ENCODE measurements around the gene RAD51AP1. TPM values are rescaled to one million over a fixed set of nuclear protein-coding genes. Genes with fewer than 3 reads are reported as not detected.

RAD51AP1 gene
- total and polyA plus RNA-seq, 2 donors (not counting 3 experiments of a cell fraction or from before 2014, with no cell fraction given), result 9.0 to 23.1 TPM

- H3K79me2 ChIP-seq (ENCODE audit: control insufficient read depth, insufficient read depth, low read length), result no peaks in the 10 kb centered on the region
- no peak overlapping the region for H3K4me3 ChIP-seq (replicated peaks in 1 of 3; ENCODE audit: insufficient read depth in 1 of 3, low read depth in 1 of 3, low read length in 3 of 3)
- H3K27me3 ChIP-seq (ENCODE audit: control insufficient read depth in 2 of 2, insufficient read depth in 2 of 2, low read length in 2 of 2), result no peaks in the 10 kb centered on the region
- ChIA-PET POLR2A (no interaction called here), CTCF (no interaction called here)
- H3K9me1 ChIP-seq (replicated peaks; ENCODE audit: control insufficient read depth, extremely low read depth, insufficient read depth, low read length), result no peaks in the 10 kb centered on the region
- no peak overlapping the region for H2AFZ ChIP-seq (ENCODE audit: low read depth, low read length)
- dilution Hi-C loops (cut with MboI; ENCODE audit: extremely low pct_ligation_motif_present, low sequenced_read_pairs), result no loop called here
- peaks cover 2 to 5% of the 10 kb centered on the region in 2 experiments for H3K36me3 ChIP-seq (ENCODE audit: control insufficient read depth in 2 of 2, extremely low read depth in 1 of 2, insufficient read depth in 2 of 2, low read length in 2 of 2)
- H3K9ac ChIP-seq (replicated peaks; ENCODE audit: extremely low read depth, insufficient read depth, low read length), result no peak overlapping the region
- BruUV-seq (replicated peaks), result no TSS peak
- no peak overlapping the region for H3K27ac ChIP-seq (ENCODE audit: insufficient read depth, low read depth, low read length)
- TF ChIP-seq MYC (IDR thresholded peaks at IDR 0.05; ENCODE audit: low read depth, low read length) (no peak), POLR2AphosphoS5 (IDR thresholded peaks at IDR 0.05; ENCODE audit: insufficient read depth, low read depth, low read length) (no peak), CTCF (IDR thresholded peaks at IDR 0.05; ENCODE audit: extremely low read depth in 1 of 2, insufficient read depth in 1 of 2, low read depth in 1 of 2, low read length in 2 of 2) (no peak), FOS (IDR thresholded peaks at IDR 0.05; ENCODE audit: borderline replicate concordance, insufficient read depth, low read length) (no peak), GATA2 (IDR thresholded peaks at IDR 0.05; ENCODE audit: insufficient read depth, insufficient read length, low read depth, low read length) (no peak), EZH2 (IDR thresholded peaks at IDR 0.05; ENCODE audit: borderline replicate concordance, low read depth, low read length, severe bottlenecking) (no peak)
- intact Hi-C loops (cut with micrococcal nuclease), result no loop called here
- H4K20me1 ChIP-seq (replicated peaks; ENCODE audit: control insufficient read depth, extremely low read depth, insufficient read depth, low read length), result no peaks in the 10 kb centered on the region
- no peaks in the 10 kb centered on the region for H3K4me1 ChIP-seq (ENCODE audit: control insufficient read depth, extremely low read depth, insufficient read depth, low read length)
- FAIRE-seq, result no peak
- H3K9me3 ChIP-seq (replicated peaks; ENCODE audit: control insufficient read depth, insufficient read depth, low read length), result no peaks in the 10 kb centered on the region
- no peak overlapping the region for H3K4me2 ChIP-seq (ENCODE audit: insufficient read depth, low read length)
- DNase-seq (ENCODE audit: low read depth, low spot score), result no peak
Measured at GRCh38 chr12:4490973-4491372, 47.7 kb upstream of the RAD51AP1 start.

All from endothelial cell of umbilical vein (primary cell).